ENCODE measurements around the gene SEBOX. TPM values are rescaled to one million over a fixed set of nuclear protein-coding genes. Genes with fewer than 3 reads are reported as not detected.

The SEBOX gene
- total and polyA plus RNA-seq, 2 of the 8 experiments (the other 6 are each of a cell fraction or from before 2014, with no cell fraction given): not detected

GRCh38 chr17:28391401-28391800, 26.4 kb upstream of the SEBOX start (continued):
- TF ChIP-seq MAX (IDR thresholded peaks at IDR 0.05) (no peak), TBP (IDR thresholded peaks at IDR 0.05; ENCODE audit: low read depth, low read length) (no peak), CREB1 (IDR thresholded peaks at IDR 0.05) (no peak), PHF8 (conservative IDR thresholded peaks at IDR 0.05; ENCODE audit: low read depth, low read length) (no peak), GTF2F1 (IDR thresholded peaks at IDR 0.05; ENCODE audit: borderline replicate concordance, low read depth, low read length) (no peak)
